GM18951 (cell line): ENCODE data around the gene DSTN.

ENCODE experiments used
- POLR2A ChIP-seq: IDR thresholded peaks from 4 replicates; pipeline ENCODE4 v1.6.1; 2011; ENCODE audit warnings: mild to moderate bottlenecking; ENCODE audit not compliant: insufficient read length, insufficient read depth; ENCODE audit errors: extremely low read depth
- in situ Hi-C: fragments of 300-500 bp; cut with MboI; formaldehyde crosslinking; loops from one replicate; pipeline ENCODE4 v1.12.0; 2022; ENCODE audit warnings: low sequenced_read_pairs, mixed read lengths, inconsistent platforms; ENCODE audit not compliant: unreplicated experiment

Gene DSTN

DNA sequence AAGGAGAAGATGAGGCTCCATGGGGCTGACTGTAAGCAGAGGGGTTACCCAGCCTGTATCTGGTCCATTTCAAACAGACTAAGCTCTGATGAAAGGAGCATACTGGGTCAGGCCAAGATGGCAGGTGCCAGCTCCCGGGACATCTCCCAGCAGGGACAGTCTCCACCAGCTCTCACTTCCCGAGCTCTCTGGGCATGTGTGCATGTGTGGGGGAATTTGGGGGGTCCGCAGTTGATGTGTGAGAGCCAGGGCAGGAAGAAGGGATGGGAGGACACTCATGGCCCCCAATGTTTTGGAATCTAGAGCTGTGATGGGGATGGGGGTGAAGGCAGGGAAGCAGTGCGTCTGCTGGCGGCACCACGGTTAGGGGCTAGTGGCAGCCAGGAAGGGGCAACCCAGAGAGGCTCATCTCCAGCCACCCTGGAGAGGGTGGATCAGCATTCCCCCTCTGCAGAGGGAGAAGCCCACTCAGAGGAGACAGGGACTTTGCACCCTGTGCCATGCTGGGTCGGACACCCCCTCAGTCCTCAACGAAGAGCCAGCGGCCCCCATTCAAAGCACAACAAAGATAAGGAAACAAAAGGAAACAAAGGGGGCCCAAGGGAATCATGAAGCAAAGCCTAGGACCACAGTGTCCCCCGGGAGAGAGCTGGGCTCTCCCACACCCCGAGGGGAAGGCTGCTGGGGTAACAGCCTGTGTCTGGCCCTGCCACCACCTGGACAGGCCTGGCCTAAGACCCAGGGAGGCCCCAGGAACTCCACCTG, 52.4 kb downstream of the DSTN start:
- in situ Hi-C loops = loop anchor here (10.0 kb wide), 1 partner anchor 87 kb away; the partner anchor contains the start of gene BFSP1
- no peak for TF ChIP-seq POLR2A

DNA sequence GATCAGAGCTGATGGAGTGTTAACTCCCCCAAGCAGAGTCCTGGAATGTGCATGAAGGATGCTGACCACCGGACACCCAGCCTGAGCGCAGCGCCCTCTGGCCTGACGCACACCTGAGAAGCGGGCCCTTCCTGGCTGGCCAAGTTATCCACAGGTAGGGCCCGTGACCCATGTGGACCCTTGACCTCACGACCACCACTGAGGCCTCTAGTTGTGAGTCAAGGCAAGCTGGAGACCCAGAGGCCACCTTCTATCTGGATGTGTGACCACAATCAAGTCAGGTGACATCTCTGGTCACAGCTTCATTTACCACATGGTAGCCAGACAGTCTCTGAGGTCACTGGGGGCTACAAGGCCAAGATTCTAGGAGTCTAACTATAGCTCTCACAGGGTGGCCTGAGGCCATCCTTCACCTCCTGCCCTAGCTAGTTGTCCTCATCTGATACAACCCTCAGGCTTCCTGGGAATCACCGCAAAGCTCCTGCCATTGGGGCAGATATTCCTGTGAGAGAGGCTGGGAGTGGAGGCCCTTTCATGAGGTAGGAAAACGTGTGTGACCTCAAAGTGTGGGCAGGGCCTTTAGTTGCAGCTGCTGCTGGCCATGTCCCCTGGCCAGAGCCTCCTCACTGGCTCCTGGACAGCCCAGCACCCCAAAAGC, 53.1 kb downstream of the DSTN start:
- no peak for TF ChIP-seq POLR2A
- in situ Hi-C loops = loop anchor here (10.0 kb wide), 1 partner anchor 88 kb away; the partner anchor contains the start of gene BFSP1

DNA sequence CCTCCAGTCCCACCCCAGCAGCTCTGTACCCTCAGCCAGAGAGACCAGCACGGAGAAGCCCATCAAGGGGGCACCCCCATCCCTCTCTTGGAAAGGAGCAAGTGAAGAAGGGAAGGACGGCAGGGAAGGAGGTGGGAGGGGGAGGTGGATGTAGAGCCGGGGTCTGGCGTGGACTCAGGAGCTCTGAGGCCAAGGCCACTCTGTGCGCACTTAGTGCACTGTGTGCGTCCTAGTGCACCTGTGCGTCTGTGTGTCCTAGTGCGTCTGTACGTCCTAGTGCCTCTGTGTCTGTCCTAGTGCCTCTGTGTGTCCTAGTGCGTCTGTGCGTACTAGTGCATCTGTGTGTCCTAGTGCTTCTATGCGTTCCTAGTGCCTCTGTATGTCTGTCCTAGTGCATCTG, 54.2 kb downstream of the DSTN start:
- TF ChIP-seq POLR2A = no peak
- in situ Hi-C loops = loop anchor here (10.0 kb wide), 1 partner anchor 89 kb away; the partner anchor contains the start of gene BFSP1

DNA sequence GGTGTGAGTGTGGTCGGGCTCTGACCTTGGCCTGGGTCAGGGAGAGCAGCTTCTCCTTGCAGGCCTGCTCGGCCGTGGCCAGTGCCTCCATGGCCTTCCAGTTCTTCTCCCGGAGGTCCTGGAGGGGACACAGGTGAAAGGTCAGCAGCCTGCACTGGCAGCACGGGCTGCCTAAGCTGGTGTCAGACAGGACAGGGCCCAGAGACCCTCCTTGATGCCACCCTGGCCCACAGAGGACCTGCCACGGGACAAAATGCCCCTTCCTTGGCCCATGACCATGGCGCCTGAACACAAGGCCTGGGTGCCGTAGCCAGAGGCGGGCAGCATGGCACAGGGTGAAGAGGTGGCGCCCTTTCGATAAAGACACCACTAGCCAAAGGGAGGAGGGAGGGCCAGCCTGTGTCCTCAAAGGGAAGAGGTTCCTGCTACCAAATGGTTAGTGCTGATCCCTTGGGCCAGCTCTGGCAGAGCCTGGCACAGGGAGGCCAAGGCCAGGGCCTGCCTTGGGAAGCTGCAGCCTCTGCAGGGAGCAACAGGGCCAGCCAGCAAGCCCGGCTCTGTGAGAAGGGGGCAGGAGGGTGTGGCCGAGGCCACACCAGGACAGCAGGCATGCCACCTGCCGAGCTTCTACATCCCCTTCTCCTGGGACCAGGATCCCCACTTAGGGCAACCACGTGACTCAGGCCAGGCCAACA, 54.8 kb downstream of the DSTN start:
- no peak for TF ChIP-seq POLR2A
- in situ Hi-C loops = loop anchor here (10.0 kb wide), 1 partner anchor 90 kb away; the partner anchor contains the start of gene BFSP1

DNA sequence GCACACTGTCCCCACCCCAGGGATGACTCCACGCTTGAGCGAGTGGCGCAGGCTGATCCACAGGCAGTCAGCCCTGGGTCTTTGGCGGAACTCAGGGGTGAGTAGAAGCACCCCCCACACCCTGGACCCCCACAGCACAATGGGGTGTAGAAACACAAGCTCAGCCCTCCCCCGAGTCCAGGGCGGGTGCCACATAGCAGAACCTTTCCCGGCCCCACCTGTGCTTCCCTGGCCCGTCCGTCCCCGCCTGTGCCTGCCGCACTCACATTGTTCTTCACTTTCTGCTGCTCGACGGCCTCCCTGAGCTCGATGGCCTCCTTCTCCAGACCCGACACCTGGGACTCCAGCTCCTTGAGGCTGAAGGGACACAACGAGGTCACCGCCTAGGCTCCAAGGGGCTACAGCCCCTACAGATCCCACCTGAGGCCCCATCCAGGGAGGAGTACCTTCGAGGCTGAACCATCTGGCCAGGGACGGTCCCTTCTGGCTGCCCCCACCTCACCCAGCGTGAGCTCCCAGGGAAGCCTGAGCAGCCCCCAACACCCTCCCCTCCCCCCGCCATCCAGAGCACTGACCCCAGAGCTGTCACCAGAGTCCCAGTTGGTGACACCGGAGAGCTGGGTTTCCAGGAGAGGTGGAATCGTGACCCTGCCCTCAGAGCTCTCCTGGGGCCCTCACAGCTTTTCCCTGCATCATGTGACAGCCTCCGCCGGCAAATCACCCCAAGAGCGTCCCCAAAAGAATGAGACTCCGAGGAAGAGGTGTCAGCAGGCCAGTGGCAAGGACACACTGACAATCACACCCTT, 55.6 kb downstream of the DSTN start:
- TF ChIP-seq POLR2A = no peak
- in situ Hi-C loops = loop anchor here (10.0 kb wide), 1 partner anchor 91 kb away; the partner anchor contains the start of gene BFSP1

DNA sequence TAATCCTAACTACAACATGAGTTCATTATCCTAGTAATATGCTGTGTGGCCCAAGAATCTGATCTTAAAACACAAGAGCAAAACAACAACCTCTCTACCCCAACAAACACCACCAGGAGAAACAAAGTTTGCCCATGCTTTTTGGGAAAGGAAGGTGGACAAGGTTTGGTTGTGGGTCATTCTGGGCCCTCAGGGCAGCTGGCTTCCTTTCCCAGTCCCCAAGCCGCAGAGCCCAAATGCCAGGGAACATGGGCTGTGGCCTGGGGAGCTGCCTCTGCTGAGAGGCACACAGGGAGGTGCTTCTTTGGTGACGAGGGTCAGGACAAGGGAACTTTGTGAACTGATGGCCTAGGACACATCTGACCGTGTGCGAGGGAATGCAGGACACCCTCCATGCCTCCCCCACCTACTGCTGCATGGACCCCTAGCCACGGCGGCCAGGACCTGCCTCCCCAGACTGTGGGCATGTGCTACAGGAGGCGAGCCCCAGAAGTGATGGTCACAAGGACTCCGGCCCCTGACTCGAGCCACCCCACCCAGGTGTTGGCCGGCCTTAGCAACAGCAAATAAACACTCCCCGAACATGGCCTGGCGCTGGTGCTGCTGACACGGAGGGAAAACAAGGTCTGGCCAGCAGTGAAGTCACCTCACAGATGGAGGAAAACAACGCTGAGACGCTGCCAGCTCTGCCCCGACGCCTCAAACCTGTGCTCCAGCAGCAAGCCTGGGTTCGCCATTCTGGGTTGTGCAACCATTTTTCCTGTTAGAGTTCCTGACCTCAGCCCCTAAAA, 56.5 kb downstream of the DSTN start:
- in situ Hi-C loops = loop anchor here (10.0 kb wide), 1 partner anchor 92 kb away; the partner anchor contains the start of gene BFSP1
- TF ChIP-seq POLR2A = no peak

DNA sequence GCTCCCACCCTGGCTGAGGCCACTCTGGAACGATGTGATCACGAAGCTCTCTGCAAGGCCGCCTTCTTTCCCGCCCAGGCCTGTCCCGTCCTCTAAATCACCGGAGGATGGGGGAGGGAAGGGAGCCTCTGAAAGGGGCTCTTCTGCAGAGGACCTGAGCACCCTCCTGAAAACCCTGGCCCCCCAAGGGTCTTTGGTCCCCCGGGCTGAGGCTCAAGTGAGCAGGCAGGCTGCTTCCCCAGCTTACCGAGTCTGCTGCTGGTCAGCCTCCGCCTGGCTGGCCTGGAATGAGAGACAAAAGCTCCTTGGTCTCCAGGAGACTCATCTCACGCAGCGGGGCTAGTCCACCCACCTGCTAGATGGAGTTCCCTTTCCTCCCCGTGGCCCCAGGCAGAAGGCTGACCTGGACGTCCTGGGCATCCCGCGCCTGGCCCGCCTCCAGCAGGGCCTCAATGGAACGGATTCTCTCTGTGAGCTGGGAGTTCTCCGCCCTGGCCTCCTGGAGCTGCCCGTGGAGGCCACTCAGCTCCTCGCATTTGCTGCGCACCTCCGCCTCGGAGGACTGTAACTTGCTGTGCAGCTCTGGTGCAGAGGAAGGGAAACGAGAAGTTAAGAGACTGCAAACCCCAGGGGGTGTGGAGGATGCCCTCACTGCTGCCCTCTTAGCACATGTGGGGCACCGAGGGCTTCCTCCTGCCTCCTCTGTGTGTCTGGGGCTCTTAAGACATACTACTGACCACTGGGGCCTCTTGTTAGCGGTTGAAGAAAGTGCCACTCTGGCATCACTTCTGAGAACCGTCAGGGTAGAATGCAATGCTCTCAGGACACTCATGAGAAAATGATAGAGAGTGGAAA, 57.5 kb downstream of the DSTN start:
- no peak for TF ChIP-seq POLR2A
- in situ Hi-C loops = loop anchor here (10.0 kb wide), 1 partner anchor 93 kb away; the partner anchor contains the start of gene BFSP1

DNA sequence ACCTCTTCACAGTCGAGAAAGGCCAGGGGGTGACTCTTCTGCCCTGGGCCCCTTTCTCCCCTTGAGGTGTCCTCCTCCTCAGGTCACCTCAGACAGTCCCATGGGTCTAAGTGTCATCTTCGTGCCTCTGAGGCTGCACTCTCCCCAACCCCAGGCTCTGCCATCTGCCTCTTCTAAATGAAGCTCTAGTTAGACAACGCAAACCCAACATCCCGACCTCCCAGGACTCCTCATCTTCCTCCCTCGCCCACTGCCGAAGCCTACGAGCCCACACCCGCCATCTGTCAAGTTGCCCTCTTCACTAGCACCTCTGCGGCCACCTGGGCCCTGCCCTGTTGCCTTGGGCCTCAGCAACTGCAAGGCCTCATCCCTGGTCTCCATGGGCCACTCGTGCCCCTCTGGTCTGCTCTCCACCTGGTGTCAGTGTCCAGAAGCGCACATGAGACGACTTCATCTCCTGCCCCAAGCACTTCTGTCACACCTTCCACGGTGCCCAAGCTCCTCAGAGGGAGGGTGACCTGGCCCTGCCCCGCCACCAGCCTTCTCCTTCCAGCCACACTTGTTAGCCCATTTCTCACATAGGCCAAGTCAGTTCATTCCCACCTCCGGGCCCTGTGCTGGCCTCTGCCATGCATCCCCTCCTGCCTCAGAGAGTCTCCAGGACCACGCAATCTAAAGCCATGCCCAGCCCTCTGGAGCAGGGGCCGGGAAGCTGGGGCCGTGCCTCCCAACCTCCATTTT, 58.4 kb downstream of the DSTN start:
- TF ChIP-seq POLR2A = no peak
- in situ Hi-C loops = loop anchor here (10.0 kb wide), 1 partner anchor 93 kb away; the partner anchor contains the start of gene BFSP1

DNA sequence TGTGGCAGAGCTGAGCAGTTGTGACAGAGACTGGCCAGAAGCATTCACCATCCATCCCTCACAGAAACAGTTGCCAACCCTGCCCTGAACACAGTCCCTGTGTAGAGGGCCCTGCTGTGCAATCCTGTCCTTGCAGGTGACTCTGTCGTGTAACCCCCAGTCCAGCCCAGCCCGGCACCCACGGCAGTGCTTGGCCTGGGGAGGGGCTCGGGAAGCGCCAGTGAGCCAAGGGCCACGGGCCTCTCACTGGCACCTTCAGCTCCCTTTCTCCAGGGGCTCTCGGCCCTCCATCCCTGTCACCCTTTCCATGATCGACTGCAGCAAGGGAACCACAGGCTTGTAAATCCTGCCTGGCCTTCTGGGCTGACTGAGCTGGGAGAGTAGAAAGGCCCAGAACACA, 59.1 kb downstream of the DSTN start:
- no peak for TF ChIP-seq POLR2A
- in situ Hi-C loops = loop anchor here (10.0 kb wide), 1 partner anchor 94 kb away; the partner anchor contains the start of gene BFSP1

DNA sequence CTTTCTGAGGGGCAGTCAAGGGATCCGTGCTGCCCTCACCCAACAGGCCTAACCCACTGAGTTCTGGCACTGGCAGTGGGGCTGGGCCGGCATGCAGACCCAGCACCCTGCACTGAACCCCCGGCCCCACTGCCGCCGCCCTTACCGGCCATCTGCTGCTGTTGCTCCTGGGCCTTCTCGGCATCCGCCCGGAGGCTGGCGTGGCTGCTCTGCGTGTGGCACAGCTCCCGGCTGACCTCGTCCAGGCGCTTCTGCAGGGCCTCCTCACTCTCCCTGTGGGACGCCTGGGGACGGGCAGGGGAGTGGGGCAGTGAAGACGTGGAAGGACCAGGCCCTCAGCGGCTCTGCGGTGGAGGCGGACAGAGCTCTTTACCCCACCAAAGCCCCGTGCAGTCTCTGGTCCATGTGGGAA, 59.8 kb downstream of the DSTN start:
- in situ Hi-C loops = loop anchor here (10.0 kb wide), 1 partner anchor 95 kb away; the partner anchor contains the start of gene BFSP1
- TF ChIP-seq POLR2A = no peak
